Heart right ventricle (tissue), 16 donors: ENCODE data around the gene GON7. TPM values are rescaled to one million over a fixed set of nuclear protein-coding genes. Genes with fewer than 3 reads are reported as not detected.

ENCODE experiments used
- ATAC-seq, 8 donors: fragments of 200-7000 bp; cut with Tn5 transposase; one replicate each; pipeline ENCODE4 v1.9.1; 2020; ENCODE audit warnings: mild to moderate bottlenecking in 8 of 8, moderate library complexity in 8 of 8, moderate number of reproducible peaks in 1 of 8
- DNase-seq, 2 donors: peaks; one replicate each; pipeline ENCODE4 v3.0.0-alpha.2; 2020
- H3K27ac ChIP-seq, 10 donors: fragments of 200-600 bp; sonication (generic) in 2 of 10; one replicate each; pipeline versions ENCODE4 v1.5.0 to v1.8.0; 2020 to 2022; ENCODE audit warnings: mild to moderate bottlenecking in 3 of 10
- H3K27me3 ChIP-seq, 7 donors: fragments of 200-600 bp; one replicate each; pipeline ENCODE4 v1.8.0; 2021 to 2022; ENCODE audit warnings: mild to moderate bottlenecking in 2 of 7
- H3K36me3 ChIP-seq, 9 donors: fragments of 200-600 bp; sonication (generic) in 1 of 9; one replicate each; pipeline versions ENCODE4 v1.5.0 to v1.8.0; 2020 to 2022; ENCODE audit warnings: mild to moderate bottlenecking in 2 of 9
- H3K4me1 ChIP-seq, 9 donors: fragments of 200-600 bp; sonication (generic) in 1 of 9; one replicate each; pipeline versions ENCODE4 v1.5.0 to v1.8.0; 2020 to 2022; ENCODE audit warnings: mild to moderate bottlenecking in 4 of 9
- H3K4me3 ChIP-seq, 10 donors: fragments of 200-600 bp; sonication (generic) in 2 of 10; one replicate each; pipeline versions ENCODE4 v1.5.0 to v1.8.0; 2020 to 2022; ENCODE audit warnings: mild to moderate bottlenecking in 7 of 10, moderate library complexity in 2 of 10
- H3K9me3 ChIP-seq, 11 donors: fragments of 200-600 bp in 10 of 11; sonication (generic) in 2 of 11; one replicate each; pipeline versions ENCODE4 v1.5.0 to v1.8.0; 2013 to 2022; ENCODE audit warnings: mild to moderate bottlenecking in 2 of 11, control low read depth in 1 of 11, moderate library complexity in 1 of 11
- CTCF ChIP-seq, 9 donors: fragments of 200-600 bp; sonication (generic) in 2 of 9; IDR thresholded peaks; one replicate each; pipeline versions ENCODE4 v1.5.0 to v1.8.0; 2021 to 2022; ENCODE audit warnings: antibody characterized with exemption in 9 of 9, mild to moderate bottlenecking in 5 of 9, moderate library complexity in 1 of 9
- WGBS, 2 donors: extraction: QIAGEN DNeasy Blood & Tissue Kit; methylation state at CpG; one replicate each; pipeline ENCODE4 v1.1.7; 2013; ENCODE audit warnings: inconsistent platforms in 1 of 2; 5-methylcytosine and 5-hydroxymethylcytosine counted together
- intact Hi-C, 10 donors: fragments of 100-400 bp; cut with DNase I; formaldehyde crosslinking; loops; one replicate each; pipeline versions ENCODE4 v1.11.1 to v1.14.2; 2022
- polyA plus RNA-seq, 2 donors: library from polyadenylated mRNA; stranded (reverse); fragments of 200-250 nt; gene quantifications; one replicate each; pipeline ENCODE4 v1.2.3, GENCODE V29; 2013
- total RNA-seq, 10 donors: library from RNA; stranded (reverse); fragmentation: NEBNext Ultra II Directional in 3 of 10; extraction: Animal tissue kit (Norgen Biotek cat#: 25700) in 3 of 10; gene quantifications; one replicate each; pipeline versions ENCODE4 v1.2.1 to v1.2.4, GENCODE V29; 2021 to 2023
- donor health status: Arrhythmogenic right ventricular cardiomyopathy.
- donor health status: ischemic (EF 13 %, LVEDD 7.1; RV severe dilation, severe dysfunction).
- donor health status: healthy with polysubstance abuse.
- donor health status: DM: no; HTN: yes; CAD: no.
- donor health status: DM: no; HTN: no; CAD: no.
- donor health status: ischemic (EF 25% LVEDD 6.9; RV normal size, moderate dysfunction).
- donor health status: ischemic (EF 25% LVEDD 5.7; RV mildly dilated, moderate dysfunction).
- donor health status: healthy.
- donor health status: DM: yes; HTN: yes; CAD: no.
- donor health status: Ischemic cardiomyopathy.
- donor health status: ischemic (EF 35%, LVEDD 5.7; RV mildly dilated, moderate dysfunction).
- donor health status: nonischemic (EF 11% LVEDD 7.7; RV severe dilation, severe dysfunction).
- donor health status: DM: yes; HTN: yes; CAD: no.
- donor health status: PGD.
- donor health status: ischemic (EF 29% LVEDD 5.4; RV normal size, mild dysfunction).
- donor health status: nonischemic (EF 23%, LVEDD 6.1; RV moderate dilation, normal function).

GON7 gene
- total and polyA plus RNA-seq, 12 donors, result 9.9 to 20.1 (median 15.1) TPM

- peak overlapping the region; percentile 77 to 100 (median 92) for H3K4me3 ChIP-seq
- intact Hi-C loops, result loop anchor here in 2 of 10 donors (2.0 kb wide), 1 partner anchor 21 kb away; the partner anchor contains the start of genes GON7 (in 2 of the 2) and UBR7 (in 2 of the 2)
- TF ChIP-seq CTCF (IDR thresholded peaks at IDR 0.05), result no peak
- H3K4me1 ChIP-seq, result peaks cover 0 to 40% (median 26%) of the 10 kb centered on the region in 9 donors
- no peaks in the 10 kb centered on the region for H3K9me3 ChIP-seq
- 0 to 2% methylated on average over 10 of the region's 10 CpGs for WGBS, 2 donors
- no peak for DNase-seq
- H3K27ac ChIP-seq, result peak overlapping the region; percentile 85 to 98 (median 94)
- no peaks in the 10 kb centered on the region for H3K27me3 ChIP-seq
- H3K36me3 ChIP-seq, result peaks cover 0 to 63% (median 21%) of the 10 kb centered on the region in 9 donors
- ATAC-seq, result no peak
Observed at GRCh38 chr14:93185349-93185720, 21.5 kb downstream of the GON7 start.

- intact Hi-C loops, result loop anchor here in 3 of 10 donors (1.0 to 2.0 kb wide), 2 partner anchors 22 to 23 kb away; partner anchors contain the start of genes GON7 (in 3 of the 3) and UBR7 (in 3 of the 3)
- peak in 6 of 9 donors; percentile 4 to 41 (median 33) for TF ChIP-seq CTCF (IDR thresholded peaks at IDR 0.05)
- Histone ChIP-seq H3K4me1 (peaks cover 0 to 40% (median 26%) of the 10 kb centered on the region in 9 donors), H3K9me3 (no peaks in the 10 kb centered on the region), H3K4me3 (peak within 1 kb of the TSS; percentile 77 to 100 (median 92)), H3K27me3 (no peaks in the 10 kb centered on the region), H3K27ac (peak within 1 kb of the TSS; percentile 85 to 98 (median 94)), H3K36me3 (peaks cover 0 to 60% (median 21%) of the 10 kb centered on the region in 9 donors)
- 0 to 2% methylated on average over 113 to 124 of the region's 124 CpGs for WGBS, 2 donors
- DNase-seq (peak; percentile 88 to 89), ATAC-seq (peak; percentile 93 to 98 (median 95))
Observed at GRCh38 chr14:93184391-93185348, 22.2 kb downstream of the GON7 start, which contains the start of the genes LYSET and MOAP1. Gene LYSET (plus strand): TSS chr14:93185317. CDS start chr14:93185406, 89 bp downstream. Gene MOAP1 (minus strand): TSS chr14:93184897. CDS start chr14:93184242, 655 bp downstream.

- Histone ChIP-seq H3K4me3 (peak overlapping the region; percentile 77 to 100 (median 92)), H3K27me3 (no peaks in the 10 kb centered on the region), H3K27ac (peak overlapping the region; percentile 85 to 98 (median 94)), H3K36me3 (peaks cover 0 to 51% (median 18%) of the 10 kb centered on the region in 9 donors), H3K9me3 (no peaks in the 10 kb centered on the region), H3K4me1 (peaks cover 0 to 40% (median 26%) of the 10 kb centered on the region in 9 donors)
- peak in 1 of 8 donors; percentile 5 for ATAC-seq
- intact Hi-C loops, result loop anchor here in 3 of 10 donors (1.0 to 2.0 kb wide), 2 partner anchors 23 to 24 kb away; partner anchors contain the start of genes GON7 (in 3 of the 3) and UBR7 (in 3 of the 3)
- WGBS, 2 donors, result 28 to 41% methylated on average over 17 of the region's 17 CpGs
- no peak for DNase-seq
- TF ChIP-seq CTCF (IDR thresholded peaks at IDR 0.05), result no peak
Observed at GRCh38 chr14:93183596-93184317, 23.1 kb downstream of the GON7 start.
